Activated B cell treated with CpG ODN at 0.5 μM for 24 hours (primary cell): ENCODE data around the gene SOX10. TPM values are rescaled to one million over a fixed set of nuclear protein-coding genes. Genes with fewer than 3 reads are reported as not detected.

ENCODE experiments used
- ATAC-seq: fragments of 200-7000 bp; cut with Tn5 transposase; one replicate; pipeline ENCODE4 v1.10.0; 2021; ENCODE audit warnings: low read depth, mild to moderate bottlenecking, moderate library complexity
- CTCF ChIA-PET: fragments of 350-600 bp; sonication (Branson Sonifier 250); formaldehyde crosslinking; loops from one replicate; lab custom pipeline; 2021; ENCODE audit warnings: antibody characterized with exemption; lab: Charles Lee
- POLR2A ChIA-PET: fragments of 350-600 bp; sonication (Branson Sonifier 250); formaldehyde crosslinking; loops from one replicate; lab custom pipeline; 2021; ENCODE audit warnings: antibody characterized with exemption; lab: Charles Lee
- DNase-seq: peaks from one replicate; pipeline ENCODE4 v3.0.0; 2022
- H3K27ac Mint-ChIP-seq: one replicate; pipeline ENCODE4 v1.8.0; 2020; ENCODE audit warnings: mixed read lengths
- H3K27me3 Mint-ChIP-seq: one replicate; pipeline ENCODE4 v1.8.0; 2021; ENCODE audit warnings: mixed read lengths
- H3K36me3 Mint-ChIP-seq: one replicate; pipeline ENCODE4 v1.8.0; 2021; ENCODE audit warnings: low read depth, mixed read lengths
- H3K4me1 Mint-ChIP-seq: one replicate; pipeline ENCODE4 v1.8.0; 2021; ENCODE audit warnings: mixed read lengths
- H3K4me3 Mint-ChIP-seq: one replicate; pipeline ENCODE4 v1.8.0; 2020; ENCODE audit warnings: mild to moderate bottlenecking, mixed read lengths
- H3K9me3 Mint-ChIP-seq: one replicate; pipeline ENCODE4 v1.8.0; 2020; ENCODE audit warnings: mixed read lengths
- CTCF ChIP-seq: fragments of 200-600 bp; IDR thresholded peaks from one replicate; pipeline ENCODE4 v1.8.0; 2022; ENCODE audit warnings: antibody characterized with exemption, mild to moderate bottlenecking
- intact Hi-C: fragments of 100-400 bp; cut with micrococcal nuclease; formaldehyde crosslinking; loops from one replicate; pipeline ENCODE4 v1.15.1; 2024
- total RNA-seq: library from RNA; stranded (reverse); gene quantifications from 2 replicates; pipeline ENCODE4 v1.2.3, GENCODE V29; 2022

SOX10 gene
- total RNA-seq, 1 donor from 2014 or later: not detected

DNA sequence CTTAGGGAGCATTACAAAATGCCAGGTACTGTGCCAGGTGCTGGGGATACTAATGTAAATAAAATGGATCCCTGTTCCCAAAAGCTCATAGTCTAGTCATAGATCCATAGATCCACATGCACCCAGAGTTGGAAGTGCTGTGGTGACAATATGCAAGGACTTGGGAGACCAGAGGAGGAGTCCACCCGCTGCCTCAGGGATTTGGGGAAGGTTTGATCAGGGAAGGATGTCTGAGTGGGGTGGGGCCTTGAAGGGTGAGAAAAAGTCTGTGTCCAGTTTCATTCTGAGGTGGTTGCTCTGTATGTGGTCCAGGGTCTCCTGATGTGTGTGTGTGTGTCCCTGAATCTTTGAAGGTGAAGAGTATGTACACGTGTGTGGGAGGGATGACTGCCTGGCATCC is 9.2 kb downstream of the SOX10 start:
- no peaks in the 10 kb centered on the region for H3K4me1 Mint-ChIP-seq
- POLR2A ChIA-PET: no interaction called here
- no peaks in the 10 kb centered on the region for H3K27me3 Mint-ChIP-seq
- no peak overlapping the region for H3K4me3 Mint-ChIP-seq
- CTCF ChIA-PET: interaction anchor here (1.1 kb wide), 1 partner anchor 10 kb away, joined by 4 read pairs; no protein-coding TSS in a partner anchor
- H3K36me3 Mint-ChIP-seq: peaks cover 30% of the 10 kb centered on the region
- intact Hi-C loops: no loop called here
- DNase-seq: no peak
- no peak overlapping the region for H3K27ac Mint-ChIP-seq
- H3K9me3 Mint-ChIP-seq: no peaks in the 10 kb centered on the region
- no peak for TF ChIP-seq CTCF
- ATAC-seq: no peak

GRCh38 chr22:37973271-37974170 is 10.8 kb downstream of the SOX10 start:
- Mint-ChIP-seq H3K4me3 (no peak overlapping the region), H3K9me3 (no peaks in the 10 kb centered on the region), H3K27ac (no peak overlapping the region), H3K27me3 (no peaks in the 10 kb centered on the region), H3K4me1 (no peaks in the 10 kb centered on the region), H3K36me3 (peaks cover 42% of the 10 kb centered on the region)
- TF ChIP-seq CTCF: no peak
- ChIA-PET POLR2A (no interaction called here), CTCF (no interaction called here)
- DNase-seq (no peak), ATAC-seq (no peak)
- intact Hi-C loops: no loop called here

DNA sequence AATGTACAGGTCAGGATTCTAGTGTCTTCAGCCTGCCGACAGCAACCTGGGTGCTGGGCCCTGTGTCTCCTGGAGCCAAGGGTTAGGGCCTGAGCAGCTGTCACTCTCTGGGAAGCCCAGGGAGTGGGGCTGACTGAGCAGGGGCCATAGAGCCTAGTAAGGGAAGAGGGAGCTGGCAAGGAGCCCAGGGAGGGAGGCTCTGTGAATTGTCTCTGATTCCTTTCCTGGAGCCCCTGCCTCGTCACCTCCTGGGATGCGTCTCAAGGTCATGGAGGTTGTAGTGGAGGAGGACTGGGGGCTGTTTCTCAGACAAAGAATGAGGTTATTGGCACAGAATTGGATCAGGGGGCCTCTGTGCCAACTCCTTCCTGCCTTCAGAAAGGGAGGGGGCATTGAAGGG is 11.8 kb downstream of the SOX10 start:
- CTCF ChIA-PET: no interaction called here
- intact Hi-C loops: no loop called here
- DNase-seq (no peak), ATAC-seq (no peak)
- Mint-ChIP-seq H3K4me3 (no peak overlapping the region), H3K4me1 (no peaks in the 10 kb centered on the region), H3K9me3 (no peaks in the 10 kb centered on the region), H3K27ac (no peak overlapping the region), H3K36me3 (peaks cover 51% of the 10 kb centered on the region), H3K27me3 (no peaks in the 10 kb centered on the region)
- POLR2A ChIA-PET: no interaction called here
- no peak for TF ChIP-seq CTCF

GRCh38 chr22:37971475-37972434 is 12.6 kb downstream of the SOX10 start:
- ChIA-PET POLR2A (no interaction called here), CTCF (no interaction called here)
- DNase-seq: no peak
- Mint-ChIP-seq H3K27ac (no peak overlapping the region), H3K4me1 (no peaks in the 10 kb centered on the region), H3K9me3 (no peaks in the 10 kb centered on the region), H3K4me3 (no peak overlapping the region), H3K27me3 (no peaks in the 10 kb centered on the region), H3K36me3 (peaks cover 58% of the 10 kb centered on the region)
- intact Hi-C loops: no loop called here
- TF ChIP-seq CTCF: no peak
- ATAC-seq: no peak

DNA sequence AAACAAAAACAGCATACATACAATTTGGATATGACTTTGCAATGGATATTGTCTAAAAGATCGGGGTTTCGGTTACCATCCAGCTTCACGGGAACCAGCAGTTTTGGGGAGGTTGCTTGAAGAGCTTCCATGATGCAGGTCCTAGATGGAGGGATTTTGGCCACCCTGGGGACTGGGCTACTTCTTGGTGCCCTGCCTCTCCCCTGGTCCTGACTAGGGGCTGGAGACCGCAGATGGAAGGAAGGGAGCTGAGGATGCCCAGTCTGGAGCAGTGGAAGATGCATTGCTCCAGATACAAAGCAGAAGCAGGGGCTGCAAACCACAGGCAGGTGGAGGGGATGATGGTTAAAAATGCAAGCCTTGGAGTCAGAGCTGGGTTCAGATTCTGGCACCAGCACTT is 13.5 kb downstream of the SOX10 start:
- intact Hi-C loops: no loop called here
- no peak overlapping the region for H3K4me3 Mint-ChIP-seq
- peaks cover 58% of the 10 kb centered on the region for H3K36me3 Mint-ChIP-seq
- no peak for TF ChIP-seq CTCF
- CTCF ChIA-PET: no interaction called here
- DNase-seq: no peak
- no peaks in the 10 kb centered on the region for H3K27me3 Mint-ChIP-seq
- POLR2A ChIA-PET: no interaction called here
- no peaks in the 10 kb centered on the region for H3K4me1 Mint-ChIP-seq
- H3K27ac Mint-ChIP-seq: no peak overlapping the region
- ATAC-seq: no peak
- no peaks in the 10 kb centered on the region for H3K9me3 Mint-ChIP-seq
